Activated B cell treated with CpG ODN at 0.5 μM for 24 hours (primary cell): ENCODE results near the gene HCFC2. TPM values are rescaled to one million over a fixed set of nuclear protein-coding genes. Genes with fewer than 3 reads are reported as not detected.

Experiments
- ATAC-seq: fragments of 200-7000 bp; cut with Tn5 transposase; one replicate; pipeline ENCODE4 v1.10.0; 2021; ENCODE audit warnings: low read depth, mild to moderate bottlenecking, moderate library complexity
- CTCF ChIA-PET: fragments of 350-600 bp; sonication (Branson Sonifier 250); formaldehyde crosslinking; loops from one replicate; lab custom pipeline; 2021; ENCODE audit warnings: antibody characterized with exemption; lab: Charles Lee
- POLR2A ChIA-PET: fragments of 350-600 bp; sonication (Branson Sonifier 250); formaldehyde crosslinking; loops from one replicate; lab custom pipeline; 2021; ENCODE audit warnings: antibody characterized with exemption; lab: Charles Lee
- DNase-seq: peaks from one replicate; pipeline ENCODE4 v3.0.0; 2022
- H3K27ac Mint-ChIP-seq: one replicate; pipeline ENCODE4 v1.8.0; 2020; ENCODE audit warnings: mixed read lengths
- H3K27me3 Mint-ChIP-seq: one replicate; pipeline ENCODE4 v1.8.0; 2021; ENCODE audit warnings: mixed read lengths
- H3K36me3 Mint-ChIP-seq: one replicate; pipeline ENCODE4 v1.8.0; 2021; ENCODE audit warnings: low read depth, mixed read lengths
- H3K4me1 Mint-ChIP-seq: one replicate; pipeline ENCODE4 v1.8.0; 2021; ENCODE audit warnings: mixed read lengths
- H3K4me3 Mint-ChIP-seq: one replicate; pipeline ENCODE4 v1.8.0; 2020; ENCODE audit warnings: mild to moderate bottlenecking, mixed read lengths
- H3K9me3 Mint-ChIP-seq: one replicate; pipeline ENCODE4 v1.8.0; 2020; ENCODE audit warnings: mixed read lengths
- CTCF ChIP-seq: fragments of 200-600 bp; IDR thresholded peaks from one replicate; pipeline ENCODE4 v1.8.0; 2022; ENCODE audit warnings: antibody characterized with exemption, mild to moderate bottlenecking
- intact Hi-C: fragments of 100-400 bp; cut with micrococcal nuclease; formaldehyde crosslinking; loops from one replicate; pipeline ENCODE4 v1.15.1; 2024
- total RNA-seq: library from RNA; stranded (reverse); gene quantifications from 2 replicates; pipeline ENCODE4 v1.2.3, GENCODE V29; 2022

HCFC2 gene
- total RNA-seq, 1 donor from 2014 or later: 11.2 TPM

- no peak for TF ChIP-seq CTCF
- peak within 1 kb of the TSS; percentile 89 for H3K4me3 Mint-ChIP-seq
- H3K27me3 Mint-ChIP-seq: no peaks in the 10 kb centered on the region
- DNase-seq (peak; percentile 90), ATAC-seq (peak; percentile 94)
- POLR2A ChIA-PET: interaction anchor here (0.5 to 2.7 kb wide), 13 partner anchors 11 to 1098 kb away, joined by 3 to 35 read pairs (median 7); partner anchors contain the start of genes APPL2, EID3, HCFC2 and HSP90B1
- peaks cover 21% of the 10 kb centered on the region for H3K4me1 Mint-ChIP-seq
- H3K27ac Mint-ChIP-seq: peak within 1 kb of the TSS; percentile 85
- no peaks in the 10 kb centered on the region for H3K36me3 Mint-ChIP-seq
- CTCF ChIA-PET: interaction anchor here (1.0 kb wide), 1 partner anchor 29 kb away, joined by 4 read pairs; no protein-coding TSS in a partner anchor
- intact Hi-C loops: loop anchor here (1.0 to 2.0 kb wide), 5 partner anchors 74 to 1098 kb away; partner anchors contain the start of genes APPL2, HCFC2, HSP90B1 and WASHC4
- no peaks in the 10 kb centered on the region for H3K9me3 Mint-ChIP-seq
Observed at GRCh38 chr12:104137902-104138796, 73.8 kb downstream of the HCFC2 start, which contains the start of gene NFYB. Gene NFYB (minus strand): TSS chr12:104138210. CDS start chr12:104135453, 2,757 bp downstream.

GRCh38 chr12:104138797-104139152 lies 74.4 kb downstream of the HCFC2 start:
- Mint-ChIP-seq H3K4me1 (peaks cover 21% of the 10 kb centered on the region), H3K36me3 (no peaks in the 10 kb centered on the region), H3K27me3 (no peaks in the 10 kb centered on the region), H3K9me3 (no peaks in the 10 kb centered on the region), H3K27ac (no peak overlapping the region), H3K4me3 (peak overlapping the region; percentile 65)
- TF ChIP-seq CTCF: no peak
- ChIA-PET CTCF (no interaction called here), POLR2A (interaction anchor here (0.6 to 2.7 kb wide), 9 partner anchors 11 to 1097 kb away, joined by 3 to 35 read pairs (median 14); partner anchors contain the start of genes APPL2, HCFC2, HSP90B1 and TDG)
- intact Hi-C loops: loop anchor here (1.0 to 2.0 kb wide), 4 partner anchors 74 to 1098 kb away; partner anchors contain the start of genes APPL2, HCFC2 and WASHC4
- ATAC-seq (no peak), DNase-seq (no peak)

GRCh38 chr12:104142543-104142942 lies 78.2 kb downstream of the HCFC2 start:
- POLR2A ChIA-PET: no interaction called here
- H3K4me3 Mint-ChIP-seq: no peak overlapping the region
- CTCF ChIA-PET: no interaction called here
- intact Hi-C loops: no loop called here
- H3K36me3 Mint-ChIP-seq: no peaks in the 10 kb centered on the region
- no peak overlapping the region for H3K27ac Mint-ChIP-seq
- H3K4me1 Mint-ChIP-seq: peaks cover 6% of the 10 kb centered on the region
- TF ChIP-seq CTCF: no peak
- no peak for ATAC-seq
- peaks cover 1% of the 10 kb centered on the region for H3K27me3 Mint-ChIP-seq
- DNase-seq: no peak
- H3K9me3 Mint-ChIP-seq: peaks cover 6% of the 10 kb centered on the region

- Mint-ChIP-seq H3K4me1 (peaks cover 6% of the 10 kb centered on the region), H3K27ac (no peak overlapping the region), H3K9me3 (peaks cover 6% of the 10 kb centered on the region), H3K4me3 (no peak overlapping the region), H3K36me3 (no peaks in the 10 kb centered on the region), H3K27me3 (peaks cover 1% of the 10 kb centered on the region)
- intact Hi-C loops: no loop called here
- CTCF ChIA-PET: no interaction called here
- TF ChIP-seq CTCF: no peak
- ATAC-seq (no peak), DNase-seq (no peak)
- POLR2A ChIA-PET: no interaction called here
Observed at GRCh38 chr12:104143002-104143401, 78.7 kb downstream of the HCFC2 start.

GRCh38 chr12:104143918-104144317 lies 79.6 kb downstream of the HCFC2 start:
- no peak for DNase-seq
- ATAC-seq: no peak
- H3K27me3 Mint-ChIP-seq: peaks cover 5% of the 10 kb centered on the region
- no peak overlapping the region for H3K4me3 Mint-ChIP-seq
- peaks cover 6% of the 10 kb centered on the region for H3K9me3 Mint-ChIP-seq
- H3K4me1 Mint-ChIP-seq: peaks cover 1% of the 10 kb centered on the region
- H3K36me3 Mint-ChIP-seq: no peaks in the 10 kb centered on the region
- TF ChIP-seq CTCF: no peak
- ChIA-PET POLR2A (no interaction called here), CTCF (no interaction called here)
- intact Hi-C loops: no loop called here
- no peak overlapping the region for H3K27ac Mint-ChIP-seq
